DOHH2 (cell line): ENCODE data around the gene CARNS1.

Experiments used
- CTCF ChIP-seq: fragments of 200-600 bp; sonication (generic); IDR thresholded peaks from one replicate; pipeline ENCODE4 v1.5.1; 2014; ENCODE audit warnings: antibody characterized with exemption, mild to moderate bottlenecking, low read depth, low read length; ENCODE audit not compliant: poor library complexity, severe bottlenecking
- EZH2phosphoT487 ChIP-seq: fragments of 200-600 bp; sonication (generic); IDR thresholded peaks from 2 replicates; pipeline ENCODE4 v1.6.1; 2017; ENCODE audit warnings: borderline replicate concordance, mild to moderate bottlenecking, antibody characterized with exemption, low read length, moderate library complexity, mixed read lengths

DNA sequence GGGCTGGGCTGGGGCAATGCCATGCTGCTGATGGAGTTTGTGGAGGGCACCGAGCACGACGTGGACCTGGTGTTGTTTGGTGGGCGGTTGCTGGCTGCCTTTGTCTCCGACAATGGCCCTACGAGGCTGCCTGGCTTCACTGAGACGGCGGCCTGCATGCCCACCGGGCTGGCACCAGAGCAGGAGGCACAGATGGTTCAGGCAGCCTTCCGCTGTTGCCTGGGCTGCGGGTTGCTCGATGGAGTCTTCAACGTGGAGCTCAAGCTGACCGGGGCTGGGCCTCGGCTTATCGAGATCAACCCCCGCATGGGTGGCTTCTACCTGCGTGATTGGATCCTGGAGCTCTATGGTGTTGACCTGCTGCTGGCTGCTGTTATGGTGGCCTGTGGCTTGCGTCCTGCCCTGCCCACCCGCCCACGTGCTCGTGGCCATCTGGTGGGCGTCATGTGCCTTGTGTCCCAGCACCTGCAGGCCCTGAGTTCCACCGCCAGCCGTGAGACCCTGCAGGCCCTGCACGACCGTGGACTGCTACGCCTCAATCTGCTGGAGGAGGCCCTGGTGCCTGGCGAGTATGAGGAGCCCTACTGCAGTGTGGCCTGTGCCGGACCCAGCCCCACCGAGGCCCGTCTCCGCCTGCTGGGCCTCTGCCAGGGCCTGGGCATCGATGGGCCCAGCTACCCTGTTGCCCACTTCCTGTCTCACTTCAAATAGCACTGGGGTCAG lies 8.6 kb downstream of the CARNS1 start:
- TF ChIP-seq CTCF (no peak), EZH2phosphoT487 (no peak)
